Suprapubic skin (tissue), 4 donors: ENCODE data around the gene ERG. TPM values are rescaled to one million over a fixed set of nuclear protein-coding genes. Genes with fewer than 3 reads are reported as not detected.

ENCODE experiments used
- DNase-seq, 2 donors: peaks; one replicate each; pipeline ENCODE4 v3.0.0-alpha.2; 2019; ENCODE audit warnings: low spot score in 2 of 2
- H3K27ac ChIP-seq: fragments of 200-600 bp; sonication (generic); one replicate; pipeline ENCODE4 v1.5.1; 2019
- H3K27me3 ChIP-seq: fragments of 200-600 bp; sonication (generic); one replicate; pipeline ENCODE4 v1.5.1; 2019
- H3K36me3 ChIP-seq: fragments of 200-600 bp; sonication (generic); one replicate; pipeline ENCODE4 v1.5.1; 2019
- H3K4me1 ChIP-seq: fragments of 200-600 bp; sonication (generic); one replicate; pipeline ENCODE4 v1.5.1; 2019
- H3K4me3 ChIP-seq: fragments of 200-600 bp; sonication (generic); one replicate; pipeline ENCODE4 v1.5.1; 2019; ENCODE audit warnings: mild to moderate bottlenecking
- H3K9me3 ChIP-seq: fragments of 200-600 bp; sonication (generic); one replicate; pipeline ENCODE4 v1.5.1; 2019
- CTCF ChIP-seq, 2 donors: fragments of 200-600 bp in 1 of 2; fragments of 450-650 bp in 1 of 2; sonication (generic) in 1 of 2; IDR thresholded peaks; one replicate each; pipeline ENCODE4 v1.5.1; 2016 to 2019; ENCODE audit warnings: antibody characterized with exemption in 2 of 2, mild to moderate bottlenecking in 1 of 2, moderate library complexity in 1 of 2
- EP300 ChIP-seq: sonication (generic); formaldehyde crosslinking; IDR thresholded peaks from one replicate; pipeline ENCODE4 v1.6.1; 2017; ENCODE audit warnings: antibody characterized with exemption
- POLR2A ChIP-seq, 2 donors: fragments of 450-650 bp; IDR thresholded peaks; one replicate each; pipeline ENCODE4 v1.6.1; 2017; ENCODE audit warnings: antibody characterized with exemption in 2 of 2, mild to moderate bottlenecking in 2 of 2, moderate library complexity in 2 of 2
- POLR2AphosphoS5 ChIP-seq, 3 donors: sonication (generic); formaldehyde crosslinking; IDR thresholded peaks; one replicate each; pipeline ENCODE4 v1.6.1; 2017; ENCODE audit warnings: antibody characterized with exemption in 3 of 3
- WGBS: methylation state at CpG from one replicate; pipeline ENCODE4 v1.1.5; 2018; 5-methylcytosine and 5-hydroxymethylcytosine counted together
- total RNA-seq, 4 donors: library from RNA; depleted of rRNA; stranded (reverse); fragments of >200 nt; gene quantifications; one replicate each; pipeline ENCODE4 v1.1.0, GENCODE V29; 2016

The ERG gene
- total RNA-seq, 4 donors from 2014 or later, result 3.3 to 10.1 (median 6.3) TPM

GRCh38 chr21:38424305-38425019 is 73.8 kb downstream of the ERG start:
- Histone ChIP-seq H3K4me1 (no peaks in the 10 kb centered on the region), H3K9me3 (no peaks in the 10 kb centered on the region), H3K27ac (no peak overlapping the region), H3K36me3 (no peaks in the 10 kb centered on the region), H3K4me3 (no peak overlapping the region), H3K27me3 (no peaks in the 10 kb centered on the region)
- TF ChIP-seq EP300 (no peak), CTCF (IDR thresholded peaks at IDR 0.05) (no peak), POLR2AphosphoS5 (IDR thresholded peaks at IDR 0.05) (no peak), POLR2A (IDR thresholded peaks at IDR 0.05) (no peak)
- 74% methylated on average over 10 of the region's 11 CpGs for WGBS
- DNase-seq, result no peak

- H3K27ac ChIP-seq, result no peak overlapping the region
These were observed 76.2 kb downstream of the ERG start for GRCh38 chr21:38422082-38422481.

GRCh38 chr21:38420140-38420539 is 78.1 kb downstream of the ERG start:
- Histone ChIP-seq H3K4me3 (no peak overlapping the region), H3K27me3 (no peaks in the 10 kb centered on the region), H3K27ac (no peak overlapping the region), H3K9me3 (no peaks in the 10 kb centered on the region), H3K4me1 (no peaks in the 10 kb centered on the region), H3K36me3 (no peaks in the 10 kb centered on the region)
- WGBS, result 82% methylated on average over 3 of the region's 3 CpGs
- no peak for DNase-seq
- TF ChIP-seq CTCF (IDR thresholded peaks at IDR 0.05), result no peak
- TF ChIP-seq POLR2A (IDR thresholded peaks at IDR 0.05), result no peak
- TF ChIP-seq POLR2AphosphoS5 (IDR thresholded peaks at IDR 0.05), result no peak
- TF ChIP-seq EP300, result no peak

More at GRCh38 chr21:38422082-38422481, 76.2 kb downstream of the ERG start:
- Histone ChIP-seq H3K9me3 (no peaks in the 10 kb centered on the region), H3K36me3 (no peaks in the 10 kb centered on the region), H3K27me3 (no peaks in the 10 kb centered on the region), H3K4me3 (no peak overlapping the region), H3K4me1 (no peaks in the 10 kb centered on the region)
- 86% methylated on average over 5 of the region's 5 CpGs for WGBS
- TF ChIP-seq EP300 (no peak), POLR2A (IDR thresholded peaks at IDR 0.05) (no peak), POLR2AphosphoS5 (IDR thresholded peaks at IDR 0.05) (no peak), CTCF (IDR thresholded peaks at IDR 0.05) (no peak)
- no peak for DNase-seq

- no peaks in the 10 kb centered on the region for H3K36me3 ChIP-seq
- TF ChIP-seq CTCF (IDR thresholded peaks at IDR 0.05) (no peak), EP300 (no peak), POLR2AphosphoS5 (IDR thresholded peaks at IDR 0.05) (no peak), POLR2A (IDR thresholded peaks at IDR 0.05) (no peak)
- H3K4me3 ChIP-seq, result no peak overlapping the region
- 97% methylated on average over 5 of the region's 5 CpGs for WGBS
- no peaks in the 10 kb centered on the region for H3K9me3 ChIP-seq
- no peak for DNase-seq
- H3K27me3 ChIP-seq, result no peaks in the 10 kb centered on the region
- H3K27ac ChIP-seq, result no peak overlapping the region
- no peaks in the 10 kb centered on the region for H3K4me1 ChIP-seq
These were observed 80.6 kb downstream of the ERG start for GRCh38 chr21:38417726-38418125.

- H3K4me1 ChIP-seq, result no peaks in the 10 kb centered on the region
- no peak for DNase-seq
- 79% methylated on average over 10 of the region's 10 CpGs for WGBS
- H3K4me3 ChIP-seq, result no peak overlapping the region
- no peak overlapping the region for H3K27ac ChIP-seq
- no peaks in the 10 kb centered on the region for H3K36me3 ChIP-seq
- TF ChIP-seq CTCF (IDR thresholded peaks at IDR 0.05) (no peak), EP300 (no peak), POLR2A (IDR thresholded peaks at IDR 0.05) (no peak), POLR2AphosphoS5 (IDR thresholded peaks at IDR 0.05) (no peak)
- H3K27me3 ChIP-seq, result no peaks in the 10 kb centered on the region
- no peaks in the 10 kb centered on the region for H3K9me3 ChIP-seq
These were observed 81.5 kb downstream of the ERG start for GRCh38 chr21:38416791-38417190.
